GM21526 (cell line): ENCODE measurements around the gene RTN4R.

Source experiments
- ATAC-seq: cut with Tn5 transposase; IDR thresholded peaks from one replicate; pipeline ENCODE4 v1.9.1; 2021; ENCODE audit warnings: moderate library complexity; ENCODE audit not compliant: unreplicated experiment, low FRiP score

Gene RTN4R

DNA sequence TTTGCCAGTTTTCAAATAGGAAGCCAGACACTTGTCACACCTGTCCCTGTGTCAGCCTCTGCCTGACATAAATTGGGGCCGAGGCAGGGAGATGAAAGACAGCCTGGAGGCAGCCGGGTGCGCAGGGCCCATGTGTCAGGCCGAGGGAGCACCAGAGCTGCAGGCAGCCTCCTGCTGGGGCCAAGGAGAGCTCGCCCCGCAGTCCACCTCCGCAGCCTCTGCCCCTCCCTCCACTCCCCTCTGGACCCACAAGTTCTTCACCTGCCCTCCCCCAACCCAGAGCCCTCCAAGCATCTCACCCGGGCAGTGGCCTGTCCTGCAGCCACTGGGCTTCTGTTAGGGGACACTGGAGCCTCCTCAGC, 8.8 kb downstream of the RTN4R start:
- no peak for ATAC-seq

DNA sequence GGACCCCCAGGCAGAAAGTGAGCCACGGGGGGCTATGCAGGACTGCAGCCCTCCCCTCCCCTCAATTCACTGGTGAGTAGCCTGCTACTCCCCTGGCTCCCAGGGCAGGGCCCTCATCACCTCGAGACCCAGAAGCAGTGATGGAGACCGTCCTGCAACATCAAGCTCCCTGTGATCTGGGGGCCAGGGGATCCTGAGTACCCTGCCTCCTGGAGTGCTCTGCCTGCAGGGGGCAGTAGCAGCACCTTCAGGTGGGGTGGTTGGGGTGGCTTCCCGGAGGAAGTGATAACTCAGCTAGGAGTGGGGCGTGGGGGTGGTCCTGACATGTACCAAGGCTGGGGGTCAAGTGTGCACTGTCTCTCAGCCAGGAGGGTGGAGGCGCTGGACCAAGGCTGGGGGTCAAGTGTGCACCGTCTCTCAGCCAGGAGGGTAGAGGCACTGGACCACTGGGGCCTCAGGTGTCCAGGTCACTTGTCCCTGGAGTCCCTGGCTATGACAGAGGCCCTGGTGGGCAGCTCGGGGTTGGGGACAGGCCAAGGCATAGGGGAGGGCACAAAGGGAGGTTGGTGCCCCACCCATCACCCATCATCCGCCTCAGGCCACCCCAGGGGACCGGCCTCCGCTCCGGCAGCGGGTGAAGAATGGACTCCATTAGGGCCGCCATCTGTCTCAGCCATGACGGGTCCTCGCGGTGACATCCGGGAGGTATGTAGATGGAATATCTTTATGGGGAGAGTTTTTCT, 9.4 kb downstream of the RTN4R start:
- ATAC-seq = no peak

DNA sequence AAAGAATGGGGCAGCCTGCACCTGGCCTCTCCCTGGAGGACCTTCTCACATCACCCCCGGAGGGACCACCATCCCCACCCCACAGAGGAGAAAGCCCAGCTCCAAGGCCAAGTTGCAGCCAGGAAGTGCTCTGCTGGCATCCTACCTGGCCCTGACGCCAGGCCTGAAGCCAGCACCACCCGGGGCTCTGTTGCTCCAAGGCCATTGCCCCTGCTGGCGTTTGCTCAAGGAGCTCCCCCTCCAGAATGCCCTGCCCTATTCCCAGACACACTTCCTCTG, 10.2 kb downstream of the RTN4R start:
- ATAC-seq = no peak

DNA sequence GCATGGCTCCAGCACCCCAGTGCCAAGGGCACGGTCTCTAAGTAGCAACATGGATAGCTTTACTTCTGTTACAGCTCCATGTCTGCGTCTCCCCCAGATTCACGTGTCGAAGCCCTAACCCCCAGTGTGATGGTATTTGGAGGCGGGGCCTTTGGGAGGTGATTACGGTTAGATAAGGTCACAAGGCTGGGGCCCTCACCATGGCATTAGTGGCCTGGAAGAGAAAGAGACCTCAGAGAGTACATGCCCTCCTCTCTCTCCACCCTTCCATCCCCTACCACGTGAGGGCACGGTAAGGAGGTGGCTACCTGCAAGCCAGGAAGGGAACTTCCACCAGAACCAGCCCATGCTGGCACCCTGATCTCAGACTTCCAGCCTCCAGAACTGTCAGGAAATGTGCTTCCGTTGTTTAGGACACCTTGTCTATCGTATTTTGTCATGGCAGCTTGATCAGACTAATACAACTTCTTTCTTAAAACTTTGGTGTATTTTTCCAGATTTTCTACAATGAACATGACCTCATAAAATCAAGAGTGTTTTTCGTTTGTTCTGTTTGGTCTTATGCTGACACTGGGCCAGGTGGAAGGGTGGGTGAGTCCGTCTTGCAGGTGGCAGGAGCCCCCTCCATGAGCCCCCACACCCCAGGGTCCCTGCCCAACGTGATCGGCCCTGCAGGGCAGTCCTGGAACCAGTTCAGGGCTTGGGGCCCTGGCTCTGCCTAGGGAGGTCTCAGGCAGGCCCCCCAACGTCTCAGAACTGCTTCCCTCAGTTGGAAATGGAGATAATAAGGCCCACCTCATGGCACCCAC, 10.7 kb downstream of the RTN4R start:
- no peak for ATAC-seq

DNA sequence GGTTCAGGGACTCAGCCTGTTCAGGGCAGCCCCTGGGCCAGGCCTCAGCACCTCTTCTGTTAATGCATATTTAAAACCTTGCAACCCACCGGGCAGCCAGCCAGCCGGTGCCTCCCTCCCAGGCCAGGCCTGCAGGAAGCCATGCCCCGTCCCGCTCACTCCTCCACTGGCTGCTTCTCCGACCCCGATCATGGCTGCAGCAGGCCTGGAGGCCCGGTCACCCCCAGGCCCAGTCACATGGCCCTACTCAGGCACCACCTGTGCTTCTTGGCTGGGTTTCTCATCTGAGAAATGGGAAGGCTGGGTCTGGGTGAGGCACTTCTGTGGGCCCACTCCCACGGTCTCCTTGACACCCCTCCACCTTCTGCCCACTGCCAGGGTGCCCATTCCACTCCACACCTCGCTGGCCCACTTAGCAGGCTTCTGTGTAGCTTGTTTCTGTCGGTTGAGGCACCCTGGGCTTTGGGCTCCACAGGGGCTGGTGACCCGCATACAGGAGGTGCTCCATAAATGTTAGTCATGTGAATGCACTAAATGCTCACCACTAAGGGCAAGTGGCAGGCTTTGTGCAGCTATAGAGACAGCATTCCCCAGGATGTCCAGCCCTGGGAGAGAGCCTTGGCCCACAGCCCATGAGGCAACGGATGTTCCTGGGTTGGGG, 11.4 kb downstream of the RTN4R start:
- no peak for ATAC-seq

DNA sequence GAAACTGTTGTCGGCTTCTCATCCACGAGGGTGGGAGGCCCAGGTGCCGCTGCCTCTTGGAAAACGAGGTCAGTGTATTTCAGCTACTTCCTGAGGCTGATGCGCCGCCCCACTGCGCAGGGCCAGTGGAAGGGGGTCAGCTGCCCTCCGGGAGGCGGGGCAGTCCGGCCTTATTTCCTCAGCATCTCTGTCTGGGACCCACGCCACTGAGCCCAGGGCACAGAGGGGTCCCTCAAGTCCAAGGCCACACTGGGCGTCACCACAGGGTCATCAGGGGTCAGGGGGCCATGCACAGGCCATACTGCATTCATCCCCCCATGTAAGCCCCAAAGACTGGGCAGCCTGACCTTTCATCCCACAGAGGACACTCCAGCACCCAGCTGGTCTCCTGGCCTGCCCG, 12.1 kb downstream of the RTN4R start:
- ATAC-seq = no peak

DNA sequence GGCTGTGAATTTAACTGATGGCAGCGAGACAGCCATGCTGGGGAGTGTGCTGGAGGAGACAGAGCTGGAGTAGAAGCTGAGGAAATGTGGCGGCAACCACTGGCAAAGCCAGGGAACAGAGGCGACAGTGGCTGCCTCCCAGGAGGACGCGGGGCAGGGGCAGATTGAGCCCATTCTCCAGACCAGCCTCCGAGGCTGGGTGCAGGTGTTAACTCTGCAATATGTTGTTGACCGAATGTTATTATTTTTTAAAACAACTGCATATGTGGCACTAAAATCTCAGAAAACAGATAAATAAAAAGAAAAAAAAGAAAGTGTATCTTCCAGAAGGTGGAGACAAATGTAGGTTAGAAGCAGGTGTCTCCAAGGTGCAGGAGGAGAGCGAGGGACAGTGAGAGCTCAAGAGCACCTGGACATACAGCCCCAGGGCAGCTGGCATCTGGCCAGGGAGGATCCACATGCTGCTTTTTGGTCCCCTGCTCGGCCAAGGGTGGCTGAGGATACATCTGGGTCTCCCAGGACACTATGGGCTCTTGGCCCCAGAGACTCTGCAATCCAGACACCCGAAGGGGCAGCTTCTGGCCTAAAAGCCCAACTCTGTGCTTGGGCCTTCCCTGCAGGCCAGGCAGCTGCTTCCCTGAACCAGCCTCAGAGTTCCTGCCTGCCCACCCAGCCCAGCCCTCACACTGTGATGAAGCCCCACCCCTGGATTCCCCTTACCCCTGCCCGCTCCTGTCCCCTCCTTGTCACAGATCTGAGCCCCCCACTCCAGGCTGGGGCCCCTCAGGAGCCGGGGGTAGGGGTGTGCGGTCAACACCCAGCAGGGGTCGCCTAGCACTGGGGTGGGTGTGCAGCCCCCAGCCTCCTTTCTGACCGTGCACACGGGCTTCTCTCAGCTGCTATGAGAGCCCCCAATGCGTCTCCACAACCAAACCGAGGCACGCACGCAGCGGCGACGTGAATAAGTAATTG, 12.9 kb downstream of the RTN4R start:
- no peak for ATAC-seq

DNA sequence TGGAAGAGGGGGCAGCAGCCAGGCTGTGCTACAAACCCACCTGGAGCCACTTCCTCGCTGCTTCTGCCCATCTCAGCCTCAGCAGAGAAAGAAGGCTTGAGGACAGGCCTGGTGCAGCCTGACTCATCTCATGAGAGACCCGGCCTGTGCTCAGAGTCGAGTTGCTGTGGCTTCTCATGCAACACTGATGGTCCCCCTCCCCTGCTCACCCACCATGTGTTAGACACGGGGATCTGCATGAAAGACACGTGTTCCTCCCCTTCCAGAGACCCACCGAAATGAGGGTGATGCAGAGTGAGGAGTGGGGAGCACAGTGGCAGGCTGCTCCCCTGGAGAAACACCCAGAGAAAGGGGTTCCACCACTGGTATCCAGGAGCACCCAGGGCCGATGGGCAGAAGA, 15.0 kb downstream of the RTN4R start:
- no peak for ATAC-seq

DNA sequence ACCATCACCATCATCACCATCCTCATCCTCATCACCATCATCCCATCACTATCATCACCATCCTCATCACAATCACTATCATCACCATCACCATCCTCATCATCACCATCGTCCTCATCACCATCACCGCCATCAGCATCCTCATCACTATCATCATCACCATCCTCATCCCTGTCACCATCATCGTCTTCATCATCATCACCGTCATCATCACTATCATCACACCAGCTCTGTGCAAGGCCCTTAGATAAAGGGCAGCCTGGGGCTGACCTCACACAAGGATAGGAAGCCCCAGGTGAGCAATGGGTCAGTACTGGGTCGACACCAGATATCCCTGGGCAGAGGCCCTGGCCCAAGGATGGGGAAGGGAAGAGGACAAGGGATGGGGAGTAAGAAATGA, 16.1 kb downstream of the RTN4R start:
- no peak for ATAC-seq

DNA sequence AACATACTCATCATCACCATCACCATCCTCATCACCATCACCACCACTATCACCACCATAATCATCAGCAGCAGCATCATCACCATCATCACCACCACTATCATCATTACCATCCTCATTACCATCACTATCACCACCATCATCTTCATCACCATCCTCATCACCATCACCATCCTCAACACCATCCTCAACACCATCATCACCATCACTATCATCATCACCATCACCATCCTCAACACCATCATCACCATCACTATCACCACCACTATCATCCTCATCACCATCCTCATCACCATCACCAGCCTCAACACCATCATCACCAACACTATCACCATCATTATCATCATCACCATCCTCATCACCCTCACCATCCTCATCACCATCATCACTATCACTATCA, 16.6 kb downstream of the RTN4R start:
- ATAC-seq = no peak

DNA sequence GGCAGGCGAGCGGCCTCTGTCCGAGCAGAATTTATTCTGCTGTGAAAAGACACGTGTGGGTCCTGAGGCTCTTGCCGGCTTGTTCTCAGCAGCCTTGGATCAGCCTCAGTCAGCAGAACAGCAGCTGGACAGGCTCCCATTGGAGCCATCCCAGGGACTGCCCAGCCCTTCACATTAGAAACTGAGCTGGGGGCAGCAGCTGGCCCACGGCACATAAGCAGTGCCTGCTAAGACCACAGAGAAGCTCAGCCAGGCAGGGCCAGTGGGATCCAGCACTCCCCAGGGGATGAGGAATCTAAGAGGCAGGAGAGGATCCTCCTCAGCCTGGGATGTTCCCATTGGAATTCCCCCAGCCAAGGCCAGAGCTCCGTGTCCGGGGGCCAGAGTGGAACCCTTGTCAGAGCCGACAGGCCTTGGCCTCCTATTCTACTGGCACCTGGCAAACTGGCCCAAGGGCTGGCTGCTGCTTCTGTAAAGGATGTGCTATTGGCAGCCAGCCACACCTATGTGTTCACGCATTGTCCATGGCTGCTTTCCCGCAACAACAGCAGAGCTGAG, 18.2 kb downstream of the RTN4R start:
- no peak for ATAC-seq

DNA sequence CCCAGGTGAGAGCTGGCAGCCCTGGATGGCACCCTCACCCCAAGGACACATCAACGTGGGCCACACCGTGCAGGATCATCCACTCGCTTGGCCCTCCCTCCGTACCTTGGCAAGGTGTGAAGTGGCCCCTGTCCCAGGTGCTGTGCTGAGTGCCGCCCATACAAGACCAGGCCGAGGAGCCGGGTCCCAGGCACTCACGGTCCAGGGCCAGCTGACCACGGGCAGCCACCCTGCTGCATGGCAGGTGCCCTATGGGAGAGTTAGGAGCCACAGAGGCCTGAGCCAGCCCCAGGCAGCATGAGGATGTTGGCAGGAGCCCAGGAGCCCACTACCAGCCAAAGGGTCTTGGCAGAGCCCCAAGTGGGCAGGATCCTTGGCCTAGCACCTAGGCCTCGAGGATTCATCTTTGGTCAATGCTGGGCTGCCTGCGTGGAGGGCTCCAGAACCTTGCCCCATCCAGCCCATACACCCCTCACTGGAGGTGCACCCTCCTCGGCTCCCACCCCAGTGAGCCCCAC, 19.6 kb downstream of the RTN4R start:
- ATAC-seq = no peak

DNA sequence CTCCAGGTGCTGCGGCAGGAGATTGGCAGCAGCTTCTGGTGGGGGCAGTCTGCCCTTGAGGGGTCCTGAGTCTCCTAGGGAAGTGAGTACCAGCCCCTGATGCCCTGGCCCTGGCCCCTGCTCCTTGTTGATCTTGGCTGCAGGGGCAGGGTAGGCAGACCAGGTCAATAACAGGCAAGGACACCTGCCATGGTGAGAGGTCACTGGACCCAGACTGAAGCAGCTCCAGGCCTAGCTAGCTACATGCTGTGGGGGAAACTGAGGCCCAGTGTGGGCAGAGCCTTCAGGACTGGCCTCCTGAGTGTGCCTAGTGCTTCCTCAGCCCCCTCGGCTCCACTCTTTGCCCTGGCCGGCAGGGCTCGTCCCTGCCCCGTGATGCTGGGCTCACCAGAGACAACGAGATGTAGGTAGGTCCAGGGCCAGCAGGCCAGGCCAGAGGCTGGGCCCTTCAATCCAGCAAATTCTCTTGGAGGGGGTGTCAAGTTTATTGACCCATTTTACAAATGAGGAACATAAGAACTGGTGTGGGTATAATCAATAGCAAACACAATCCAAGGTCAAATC, 20.4 kb downstream of the RTN4R start:
- ATAC-seq = no peak

DNA sequence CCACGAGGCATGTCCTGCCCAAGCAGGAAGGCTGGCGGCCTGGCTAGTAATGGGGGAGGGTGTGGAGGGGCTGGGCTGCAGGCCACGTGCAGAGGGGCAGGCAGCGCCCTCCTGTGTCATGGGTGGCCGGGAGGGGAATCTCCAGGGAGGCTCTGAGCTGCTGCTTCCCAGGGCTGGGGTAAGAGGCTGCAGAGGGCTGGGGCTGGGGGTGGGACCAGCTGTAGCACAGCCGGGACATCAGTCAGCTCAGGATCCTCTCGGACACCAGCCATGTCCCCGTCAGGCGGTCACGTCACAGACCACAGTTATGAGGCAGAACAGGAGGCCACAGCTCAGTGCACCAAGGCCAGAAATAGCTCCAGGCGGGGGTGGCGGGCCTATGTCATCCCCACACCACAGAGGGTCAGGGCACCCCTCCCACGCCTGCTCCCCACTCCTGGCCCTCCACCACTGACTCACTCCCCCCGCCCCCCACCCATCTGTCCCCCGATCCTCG, 21.1 kb downstream of the RTN4R start:
- ATAC-seq = no peak

DNA sequence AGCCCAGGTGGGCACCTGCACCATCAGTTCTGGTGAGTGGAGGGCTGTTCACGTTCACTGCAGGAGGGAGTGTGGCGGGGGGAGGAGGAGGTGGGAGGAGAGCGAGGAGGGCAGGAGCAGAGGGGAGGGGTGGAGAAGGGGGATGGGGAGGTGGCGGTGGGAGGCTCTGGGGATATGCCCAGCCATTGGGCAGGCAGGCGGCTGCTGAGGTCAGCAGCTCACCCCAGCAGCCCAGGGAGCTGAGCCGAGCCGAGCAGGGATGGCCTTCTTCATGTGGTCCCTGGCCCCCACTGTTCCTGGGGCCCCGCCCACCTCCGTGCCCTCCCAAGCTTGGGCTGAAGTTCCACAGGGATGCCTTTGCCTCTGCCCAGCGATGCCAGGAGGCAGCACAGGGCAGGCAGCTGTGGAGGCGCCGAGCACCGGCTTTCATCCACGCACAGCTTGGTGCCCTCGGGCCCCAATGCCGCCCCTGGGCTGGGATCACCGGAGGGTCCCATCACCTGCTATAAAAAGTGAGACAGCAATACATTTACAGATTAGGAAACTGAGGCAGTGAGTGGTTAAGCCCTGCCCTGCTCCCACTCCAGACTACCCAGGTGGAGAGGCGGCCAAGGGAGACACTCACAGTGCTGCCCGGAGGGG, 21.6 kb downstream of the RTN4R start:
- no peak for ATAC-seq

DNA sequence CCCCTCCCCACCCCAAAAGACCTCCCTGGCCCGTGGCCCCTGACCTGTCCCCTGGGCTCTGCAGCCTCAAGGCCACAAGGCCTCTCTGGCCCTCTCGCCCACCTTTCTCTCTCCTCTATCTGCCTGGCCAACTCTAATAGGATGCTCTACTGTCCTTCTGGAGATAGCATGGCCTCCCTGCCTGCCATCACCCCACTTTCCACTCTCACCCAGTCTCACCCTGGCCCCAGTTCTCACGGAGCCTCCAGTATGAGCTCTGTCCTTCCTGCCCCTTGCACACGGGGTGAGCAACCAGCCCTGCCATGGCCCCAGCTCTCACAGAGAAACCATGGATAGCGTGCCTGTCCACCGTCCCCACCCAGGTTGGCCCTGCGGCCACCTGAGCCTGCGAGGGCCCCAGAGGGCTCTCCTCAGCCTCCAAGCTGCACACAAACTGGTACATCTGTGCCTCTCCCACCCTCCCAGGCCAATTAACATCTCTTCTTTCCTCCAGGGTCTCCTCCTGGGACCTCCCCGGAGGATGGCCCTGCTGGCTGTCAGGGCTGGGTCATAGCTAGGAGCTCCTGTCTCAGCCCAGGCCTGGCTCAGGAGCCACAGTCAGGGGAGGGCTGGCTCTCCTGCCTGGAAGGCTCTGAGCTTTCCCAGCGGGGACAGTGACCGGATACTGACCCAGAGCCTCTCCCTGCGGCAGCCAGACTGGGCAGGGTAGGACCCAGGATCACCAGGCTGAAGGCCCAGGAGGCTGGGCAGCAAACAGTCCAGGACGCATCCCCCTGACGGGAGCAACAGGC, 22.3 kb downstream of the RTN4R start:
- ATAC-seq = no peak

DNA sequence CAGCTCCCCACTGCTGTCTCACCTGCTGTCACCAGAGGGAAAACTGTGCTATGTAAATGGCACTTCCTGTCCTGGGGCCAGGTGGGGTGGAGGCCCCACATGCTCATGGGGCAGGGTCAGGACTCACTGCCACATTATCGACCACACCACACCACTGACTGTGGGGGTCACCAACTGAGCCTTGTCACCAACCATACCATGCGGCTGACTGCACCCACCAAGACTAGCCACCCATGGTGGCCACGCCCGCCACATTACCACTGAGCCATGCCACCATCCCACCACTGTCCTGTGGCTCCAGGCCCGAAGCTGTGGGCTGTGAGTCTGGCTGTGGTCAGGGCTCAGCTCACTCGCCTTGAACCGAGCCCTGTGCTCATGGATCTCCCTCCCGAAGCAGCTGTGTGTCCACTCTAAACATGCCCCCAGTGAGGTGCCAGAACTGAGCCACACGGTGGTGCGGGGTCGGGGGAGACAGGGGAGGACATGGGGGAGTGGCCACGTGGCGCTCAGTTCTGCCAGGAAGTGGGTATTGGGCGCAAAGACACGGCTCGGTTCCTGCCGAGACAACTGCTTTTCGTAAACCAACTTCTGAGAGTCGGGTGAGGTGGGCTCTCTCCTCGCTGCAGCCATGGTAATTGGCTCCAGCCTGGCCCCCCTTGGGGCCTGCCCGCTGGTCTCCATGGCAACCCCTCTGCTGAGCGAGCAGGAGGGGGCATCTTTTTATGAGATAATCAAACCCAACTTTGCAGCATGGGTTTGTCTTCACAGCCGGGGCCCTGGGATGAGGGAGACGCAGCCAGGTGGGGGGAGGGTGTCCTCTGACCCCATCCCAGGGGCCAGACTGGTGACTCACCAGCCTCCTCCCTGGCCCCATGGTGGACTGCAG, 23.2 kb downstream of the RTN4R start:
- ATAC-seq = no peak

DNA sequence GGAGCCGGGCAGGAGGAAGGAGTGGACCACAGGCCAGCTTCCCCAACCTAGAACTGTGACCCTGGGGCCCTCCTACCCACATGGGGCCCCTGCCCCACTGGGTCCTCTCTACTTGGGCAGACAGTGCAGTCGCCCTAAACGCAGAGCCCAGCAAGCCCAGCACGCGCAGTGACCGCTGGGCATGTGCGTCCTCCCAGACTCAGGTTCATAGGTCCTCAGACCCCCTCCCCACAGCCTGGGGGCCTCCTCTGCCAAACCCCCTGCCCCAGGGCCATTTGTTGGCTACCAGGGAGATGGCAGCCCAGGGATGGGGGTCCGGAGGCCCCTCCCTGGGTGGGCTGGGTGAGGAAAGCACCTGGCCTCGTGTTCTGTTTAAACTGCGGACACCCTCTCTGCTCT, 23.9 kb downstream of the RTN4R start:
- ATAC-seq = no peak
